ENCODE results near the gene PEAR1.
A peak's percentile ranks its signal among the peaks of the same experiment; 100 is the strongest.

The PEAR1 gene

GRCh38 chr1:156901966-156902915 is 8.7 kb downstream of the PEAR1 start:
- DNase-seq = no peak

DNA sequence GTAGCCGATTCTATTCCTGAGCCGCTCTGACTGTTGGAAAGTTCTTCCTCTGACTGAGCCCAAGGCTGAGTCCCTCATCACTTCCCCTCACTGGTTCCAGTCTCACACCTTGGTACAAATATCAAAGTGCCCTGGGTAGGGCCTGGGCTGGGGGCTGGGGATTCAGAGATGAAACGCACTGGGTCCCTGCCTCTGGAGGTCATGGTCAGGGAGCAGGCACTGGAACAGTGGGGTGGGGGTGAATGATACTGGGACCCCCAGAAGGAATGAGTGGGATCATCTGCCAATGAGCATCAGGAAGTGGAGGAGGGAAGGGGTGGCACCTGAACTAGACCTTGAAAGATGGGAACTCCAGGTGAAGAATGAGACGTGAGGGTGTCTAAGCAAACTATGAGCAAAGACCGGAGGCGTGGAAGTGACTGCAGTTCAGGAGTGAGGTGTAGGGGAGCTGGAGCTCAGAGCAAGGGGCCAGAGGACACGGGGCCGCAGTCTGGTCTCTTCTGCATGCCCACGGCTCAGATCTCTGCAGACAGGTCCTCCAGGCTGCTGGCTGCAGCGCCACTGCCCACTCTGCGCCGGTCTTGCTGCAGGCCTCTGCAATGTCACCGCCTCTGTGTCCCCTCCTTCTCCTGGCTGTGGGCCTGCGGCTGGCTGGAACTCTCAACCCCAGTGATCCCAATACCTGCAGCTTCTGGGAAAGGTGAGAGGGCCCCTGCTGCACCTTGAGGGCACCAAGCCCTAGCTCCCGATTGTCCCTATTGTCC is 10.0 kb downstream of the PEAR1 start:
- no peak for DNase-seq

- DNase-seq = no peak
Observed at GRCh38 chr1:156904187-156904959, 10.9 kb downstream of the PEAR1 start.

- no peak for DNase-seq
Observed at GRCh38 chr1:156905176-156905575, 11.7 kb downstream of the PEAR1 start.

DNA sequence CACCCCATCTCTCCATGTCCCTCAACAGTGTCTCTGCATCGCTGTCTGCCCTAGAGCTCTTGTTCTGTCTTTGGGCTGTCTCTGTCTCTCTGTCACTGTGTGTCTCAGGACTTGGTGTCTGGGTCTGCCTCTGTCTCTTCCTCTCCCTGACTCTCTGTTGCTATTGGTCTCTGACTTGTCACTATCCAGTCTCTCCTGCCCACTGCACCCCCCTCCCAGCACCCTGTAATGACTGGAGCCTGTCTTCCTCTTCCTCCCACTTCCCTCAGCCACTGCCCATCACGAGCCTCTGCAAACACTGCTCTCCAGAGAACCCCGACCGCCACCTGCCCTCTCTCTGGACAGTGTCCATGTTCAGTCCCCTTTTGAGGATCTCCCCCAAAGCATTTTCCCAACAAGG is 12.1 kb downstream of the PEAR1 start:
- DNase-seq = no peak

GRCh38 chr1:156906206-156906906 is 12.8 kb downstream of the PEAR1 start:
- DNase-seq = no peak

- no peak for DNase-seq
Observed at GRCh38 chr1:156908541-156908940, 15.0 kb downstream of the PEAR1 start.

DNA sequence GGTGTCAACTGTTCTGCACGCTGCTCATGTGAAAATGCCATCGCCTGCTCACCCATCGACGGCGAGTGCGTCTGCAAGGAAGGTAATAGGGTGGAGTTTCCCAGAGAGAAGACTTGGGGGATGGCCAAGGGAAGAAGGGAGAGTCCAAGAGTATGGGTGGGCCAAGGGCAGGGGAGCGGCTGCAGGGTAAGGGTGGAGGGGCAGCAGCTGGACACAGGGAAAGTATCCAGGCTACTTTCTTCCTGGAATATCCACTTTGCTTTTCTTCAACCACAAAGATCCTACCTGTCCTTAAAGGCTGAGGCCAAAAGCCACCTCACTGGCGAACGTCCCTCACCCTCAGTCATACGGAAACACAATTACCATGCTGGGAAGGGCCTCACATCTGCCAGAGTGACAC is 15.4 kb downstream of the PEAR1 start:
- DNase-seq = no peak

DNA sequence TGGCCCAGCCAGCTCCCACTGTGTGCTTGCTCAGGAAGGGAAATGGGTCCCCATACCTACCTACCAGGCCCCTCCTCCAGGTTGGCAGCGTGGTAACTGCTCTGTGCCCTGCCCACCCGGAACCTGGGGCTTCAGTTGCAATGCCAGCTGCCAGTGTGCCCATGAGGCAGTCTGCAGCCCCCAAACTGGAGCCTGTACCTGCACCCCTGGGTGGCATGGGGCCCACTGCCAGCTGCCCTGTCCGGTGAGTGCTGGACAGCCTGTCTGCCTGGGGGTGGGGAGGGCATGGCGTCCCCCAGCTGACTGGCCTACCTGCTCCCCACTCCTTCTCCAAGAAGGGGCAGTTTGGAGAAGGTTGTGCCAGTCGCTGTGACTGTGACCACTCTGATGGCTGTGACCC is 16.2 kb downstream of the PEAR1 start:
- DNase-seq = no peak

DNA sequence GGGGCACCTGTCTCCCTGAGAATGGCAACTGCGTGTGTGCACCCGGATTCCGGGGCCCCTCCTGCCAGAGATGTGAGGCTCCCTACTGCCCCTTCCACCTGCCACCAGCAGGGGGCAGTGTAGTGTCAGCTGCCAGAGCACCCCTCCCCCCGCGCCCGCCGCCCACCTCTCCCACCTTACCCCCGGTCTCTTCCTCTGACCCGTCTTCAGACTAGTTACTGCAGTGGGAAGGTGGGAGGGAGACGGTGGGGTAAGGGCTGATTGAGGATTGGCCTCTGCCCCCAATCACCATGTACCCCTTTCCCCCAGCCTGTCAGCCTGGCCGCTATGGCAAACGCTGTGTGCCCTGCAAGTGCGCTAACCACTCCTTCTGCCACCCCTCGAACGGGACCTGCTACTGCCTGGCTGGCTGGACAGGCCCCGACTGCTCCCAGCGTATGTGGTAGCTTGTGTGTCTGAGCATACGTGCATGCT is 16.8 kb downstream of the PEAR1 start:
- peak; percentile 42 for DNase-seq

- DNase-seq = no peak
Observed at GRCh38 chr1:156911577-156912298, 18.2 kb downstream of the PEAR1 start.

- DNase-seq = no peak
Observed at GRCh38 chr1:156912310-156912709, 18.8 kb downstream of the PEAR1 start.

DNA sequence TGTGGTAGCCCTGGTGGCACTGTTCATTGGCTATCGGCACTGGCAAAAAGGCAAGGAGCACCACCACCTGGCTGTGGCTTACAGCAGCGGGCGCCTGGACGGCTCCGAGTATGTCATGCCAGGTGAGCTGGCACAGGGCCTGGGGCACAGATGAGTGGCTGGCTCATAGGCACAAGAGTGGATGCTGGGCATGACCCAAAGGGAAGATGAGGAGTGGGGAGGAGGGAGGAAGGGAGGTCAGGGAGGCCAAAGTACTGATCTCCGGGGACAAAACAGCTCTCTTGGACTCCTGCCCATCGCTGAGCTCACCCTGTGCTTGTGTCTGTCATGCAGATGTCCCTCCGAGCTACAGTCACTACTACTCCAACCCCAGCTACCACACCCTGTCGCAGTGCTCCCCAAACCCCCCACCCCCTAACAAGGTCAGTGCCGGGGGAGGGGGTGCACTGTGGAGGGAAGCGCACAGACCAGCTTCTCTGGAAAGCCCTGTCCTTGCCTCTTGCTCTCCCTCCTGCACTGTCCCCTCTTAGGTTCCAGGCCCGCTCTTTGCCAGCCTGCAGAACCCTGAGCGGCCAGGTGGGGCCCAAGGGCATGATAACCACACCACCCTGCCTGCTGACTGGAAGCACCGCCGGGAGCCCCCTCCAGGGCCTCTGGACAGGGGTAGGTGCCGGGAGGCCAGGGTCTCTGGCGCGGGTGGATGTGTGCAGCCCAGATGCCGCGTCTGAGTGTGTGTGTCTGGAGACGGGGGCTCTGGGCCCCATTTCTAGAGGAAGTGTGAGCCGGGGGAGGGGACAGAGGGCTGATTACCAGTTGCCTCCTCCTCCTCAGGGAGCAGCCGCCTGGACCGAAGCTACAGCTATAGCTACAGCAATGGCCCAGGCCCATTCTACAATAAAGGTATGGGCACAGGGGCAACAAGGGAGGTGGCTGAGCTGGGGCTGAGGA is 19.6 kb downstream of the PEAR1 start:
- no peak for DNase-seq

DNA sequence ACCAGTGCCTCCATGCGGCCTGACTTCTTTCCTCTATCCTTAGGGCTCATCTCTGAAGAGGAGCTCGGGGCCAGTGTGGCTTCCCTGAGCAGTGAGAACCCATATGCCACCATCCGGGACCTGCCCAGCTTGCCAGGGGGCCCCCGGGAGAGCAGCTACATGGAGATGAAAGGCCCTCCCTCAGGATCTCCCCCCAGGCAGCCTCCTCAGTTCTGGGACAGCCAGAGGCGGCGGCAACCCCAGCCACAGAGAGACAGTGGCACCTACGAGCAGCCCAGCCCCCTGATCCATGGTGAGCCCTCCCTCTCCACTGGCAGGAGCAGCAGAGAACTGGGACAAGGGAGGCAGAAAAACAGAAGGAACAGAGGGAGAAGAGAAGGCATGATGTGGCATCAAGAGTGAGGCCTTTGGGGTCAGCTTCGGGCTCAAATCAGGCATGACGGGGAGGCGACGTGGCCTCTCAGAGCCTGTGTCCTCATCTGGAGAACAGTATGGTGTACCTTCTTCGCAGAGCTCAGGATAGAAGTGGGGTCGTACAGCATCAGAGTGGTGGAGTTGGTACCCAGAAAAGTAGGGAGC is 20.4 kb downstream of the PEAR1 start:
- DNase-seq = no peak

DNA sequence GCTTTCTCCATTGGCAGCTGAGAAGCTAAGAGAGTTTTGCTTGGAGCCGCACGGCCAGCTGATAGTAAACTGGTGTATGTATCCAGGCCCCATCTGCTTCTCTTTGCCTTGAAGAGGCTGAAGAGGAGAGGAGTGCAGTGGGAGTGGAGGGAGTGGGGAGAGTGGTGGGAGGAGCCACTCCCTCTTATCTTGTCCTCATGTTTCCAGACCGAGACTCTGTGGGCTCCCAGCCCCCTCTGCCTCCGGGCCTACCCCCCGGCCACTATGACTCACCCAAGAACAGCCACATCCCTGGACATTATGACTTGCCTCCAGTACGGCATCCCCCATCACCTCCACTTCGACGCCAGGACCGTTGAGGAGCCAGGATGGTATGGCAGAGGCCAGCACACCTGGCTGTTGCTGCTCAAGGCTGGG is 20.9 kb downstream of the PEAR1 start:
- no peak for DNase-seq

DNA sequence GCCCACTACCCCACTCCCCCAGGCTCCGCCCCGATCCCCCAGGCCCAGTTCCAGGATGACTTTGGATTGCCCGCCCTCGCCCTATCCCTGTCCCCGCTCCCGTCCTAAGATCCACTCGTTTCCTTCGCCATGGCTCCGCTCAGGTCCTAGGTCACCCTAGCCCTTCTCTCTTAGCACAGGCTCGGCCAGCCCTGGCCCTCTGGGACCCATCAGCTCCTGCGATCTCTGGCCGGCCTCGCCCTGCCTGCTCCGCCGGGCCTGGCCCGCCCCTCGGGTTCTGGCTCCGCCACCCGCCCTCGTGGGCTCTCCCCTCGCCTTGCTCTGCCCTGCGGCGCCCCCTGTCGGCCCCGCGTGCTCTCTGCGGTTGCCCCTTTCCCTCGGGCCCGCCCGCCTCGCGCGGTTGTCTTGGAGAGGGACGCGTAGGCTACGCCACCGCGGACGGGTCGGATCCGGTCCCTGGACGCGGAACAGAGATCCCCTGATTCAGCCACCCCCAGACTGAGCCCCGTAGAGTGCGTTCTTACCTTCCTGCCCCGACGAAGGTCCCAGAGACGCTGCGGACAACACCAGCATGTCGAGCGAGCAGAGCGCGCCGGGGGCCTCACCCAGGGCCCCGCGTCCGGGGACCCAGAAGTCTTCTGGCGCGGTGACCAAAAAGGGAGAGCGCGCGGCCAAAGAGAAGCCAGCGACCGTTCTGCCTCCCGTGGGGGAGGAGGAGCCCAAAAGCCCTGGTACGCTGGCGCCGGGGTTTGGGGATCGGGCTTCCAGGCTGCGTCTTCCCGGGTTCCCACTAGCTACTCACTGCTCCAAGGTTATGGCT is 26.9 kb downstream of the PEAR1 start, which contains the start of gene LRRC71:
Gene LRRC71, plus strand, starts transcription at position 400 of the 820 bp plus-strand sequence. Its CDS starts 172 bp downstream, at position 572.
- DNase-seq = peak; percentile 41

DNA sequence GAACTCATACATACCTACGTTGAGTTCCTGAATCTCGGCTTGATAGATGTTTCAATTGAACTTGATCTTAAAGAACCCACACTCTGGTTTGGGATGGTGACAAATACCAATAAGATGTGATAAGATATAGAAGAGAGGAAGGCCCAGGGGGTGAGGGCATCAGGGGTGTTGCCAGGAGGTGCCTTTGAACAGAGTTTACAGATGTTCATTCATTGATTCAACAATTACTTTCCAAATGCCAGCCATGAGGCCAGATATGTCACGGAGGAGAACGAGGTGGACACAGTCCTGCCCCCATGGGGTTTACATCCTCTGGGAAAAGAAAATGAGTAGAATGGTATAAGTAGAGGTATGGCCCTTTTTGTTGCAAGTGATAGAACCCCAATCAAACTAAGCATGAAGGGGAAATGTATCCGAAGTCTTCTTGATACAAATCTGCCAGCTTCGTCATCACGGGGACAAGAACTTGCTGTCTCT is 27.6 kb downstream of the PEAR1 start:
- DNase-seq = no peak

DNA sequence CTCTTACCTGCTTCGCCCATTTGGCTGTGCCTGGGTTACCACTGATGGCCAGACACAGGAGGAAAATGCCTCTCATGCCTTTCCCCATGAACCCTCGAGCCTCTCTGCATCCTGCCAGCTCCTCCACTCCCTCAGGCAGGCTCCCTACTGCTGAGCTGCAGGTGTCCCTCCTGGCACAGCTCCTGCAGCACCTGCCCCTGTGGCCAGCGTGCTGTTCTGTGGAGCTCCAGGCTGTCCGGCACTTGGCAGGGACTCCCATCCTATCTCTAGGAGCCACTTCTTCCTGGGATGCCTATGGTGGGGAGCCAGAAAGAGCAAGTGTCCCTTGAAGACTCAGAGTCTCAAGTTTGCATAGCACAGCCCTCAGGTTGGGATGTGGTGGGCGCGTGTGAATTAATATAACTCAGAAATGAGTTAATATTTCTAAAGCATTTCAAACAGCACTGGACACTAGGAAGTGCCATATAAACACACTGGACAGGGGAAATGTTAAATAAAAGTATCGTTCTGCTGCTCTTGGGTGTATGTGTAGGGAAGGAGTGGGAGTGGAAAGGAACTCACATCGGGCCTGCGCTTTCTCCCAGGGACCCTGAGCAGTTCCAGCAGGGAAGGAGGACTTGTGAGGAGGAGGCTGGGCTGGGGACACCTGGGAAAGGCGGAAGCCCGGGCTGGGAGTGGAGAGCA is 29.6 kb downstream of the PEAR1 start:
- DNase-seq = no peak
